K562 (cell line): Measurements from ENCODE around the gene NME4. TPM values are rescaled to one million over a fixed set of nuclear protein-coding genes. Genes with fewer than 3 reads are reported as not detected.

Source experiments
- ATF1 ChIP-seq, 2 experiments: fragments of 450-650 bp in 1 of 2; IDR thresholded peaks; 2 replicates each; pipeline ENCODE4 v1.6.1; 2016; ENCODE audit warnings: missing compliant biosample characterization in 1 of 2, missing genetic modification characterization in 1 of 2
- ATF7 ChIP-seq: fragments of 450-650 bp; IDR thresholded peaks from 2 replicates; pipeline ENCODE4 v1.7.1; 2014; ENCODE audit warnings: mild to moderate bottlenecking, moderate library complexity
- BACH1 ChIP-seq: fragments of 200-800 bp; sonication (Bioruptor generic); IDR thresholded peaks from 2 replicates; pipeline ENCODE4 v1.6.1; 2016; ENCODE audit warnings: missing genetic modification characterization, missing compliant biosample characterization
- BHLHE40 ChIP-seq: IDR thresholded peaks from 2 replicates; pipeline ENCODE4 v1.6.1; 2011; ENCODE audit warnings: low read length, improper control_type of control experiment
- CXXC5 ChIP-seq: fragments of 250-450 bp; sonication (Bioruptor Pico); IDR thresholded peaks from 2 replicates; pipeline ENCODE4 v1.8.0; 2022; ENCODE audit warnings: inconsistent platforms, mild to moderate bottlenecking, moderate library complexity
- DMBX1 ChIP-seq: fragments of 250-450 bp; sonication (Bioruptor Pico); IDR thresholded peaks from 2 replicates; pipeline ENCODE4 v1.8.0; 2022; ENCODE audit warnings: inconsistent platforms, mild to moderate bottlenecking, moderate library complexity, borderline replicate concordance
- ETV5 ChIP-seq: sonication (generic); formaldehyde crosslinking; IDR thresholded peaks from 2 replicates; pipeline ENCODE4 v1.4.0; 2020; ENCODE audit warnings: low read depth, mild to moderate bottlenecking, missing genetic modification reagents
- HMBOX1 ChIP-seq: sonication (generic); IDR thresholded peaks from 2 replicates; pipeline ENCODE4 v1.6.1; 2016
- KLF13 ChIP-seq: fragments of 450-650 bp; IDR thresholded peaks from 2 replicates; pipeline ENCODE4 v1.6.1; 2016; ENCODE audit warnings: missing genetic modification characterization, low read depth, mild to moderate bottlenecking, missing compliant biosample characterization, moderate library complexity, borderline replicate concordance
- PCBP1 ChIP-seq: fragments of 200-400 bp; formaldehyde crosslinking; IDR thresholded peaks from 2 replicates; pipeline ENCODE4 v1.6.1; 2018; ENCODE audit warnings: mild to moderate bottlenecking, low read depth, low read length; ENCODE audit not compliant: poor library complexity, severe bottlenecking
- POLR2H ChIP-seq: IDR thresholded peaks from 2 replicates; pipeline ENCODE4 v1.6.1; 2016; ENCODE audit warnings: missing genetic modification characterization, low read depth, mild to moderate bottlenecking, control low read depth, missing compliant biosample characterization, moderate library complexity
- RAD51 ChIP-seq: fragments of 450-650 bp; IDR thresholded peaks from 2 replicates; pipeline ENCODE4 v1.7.1; 2016; ENCODE audit warnings: low read depth, mild to moderate bottlenecking, borderline replicate concordance
- RB1 ChIP-seq: fragments of 450-650 bp; IDR thresholded peaks from 2 replicates; pipeline ENCODE4 v1.6.1; 2017; ENCODE audit warnings: low read depth, mild to moderate bottlenecking
- RNF2 ChIP-seq: sonication (generic); IDR thresholded peaks from 2 replicates; pipeline ENCODE4 v1.6.1; 2016
- SMAD4 ChIP-seq: fragments of 250-450 bp; sonication (Bioruptor Pico); conservative IDR thresholded peaks from 2 replicates; pipeline ENCODE4 v1.8.0; 2021; ENCODE audit warnings: inconsistent platforms, mild to moderate bottlenecking, moderate library complexity
- SMARCA4 ChIP-seq: fragments of 450-650 bp; IDR thresholded peaks from 2 replicates; pipeline ENCODE4 v1.6.1; 2016
- SUPT5H ChIP-seq: fragments of 450-650 bp; IDR thresholded peaks from 2 replicates; pipeline ENCODE4 v1.6.1; 2016
- TAF7 ChIP-seq: fragments of 450-650 bp; IDR thresholded peaks from 2 replicates; pipeline ENCODE4 v1.6.1; 2016; ENCODE audit warnings: missing genetic modification characterization, missing compliant biosample characterization
- VEZF1 ChIP-seq: fragments of 200-800 bp; sonication (Bioruptor generic); IDR thresholded peaks from 2 replicates; pipeline ENCODE4 v1.6.1; 2017; ENCODE audit warnings: missing genetic modification characterization, missing compliant biosample characterization
- ZBTB43 ChIP-seq: sonication (generic); formaldehyde crosslinking; IDR thresholded peaks from 2 replicates; pipeline ENCODE4 v1.8.0; 2023; ENCODE audit warnings: mild to moderate bottlenecking, missing genetic modification reagents
- ZNF280B ChIP-seq: fragments of 250-450 bp; sonication (Bioruptor Pico); IDR thresholded peaks from 2 replicates; pipeline ENCODE4 v1.5.1; 2021; ENCODE audit warnings: mild to moderate bottlenecking
- ZNF507 ChIP-seq: conservative IDR thresholded peaks from 2 replicates; pipeline ENCODE4 v1.6.1; 2017; ENCODE audit warnings: missing genetic modification characterization, missing compliant biosample characterization
- polyA plus RNA-seq, 8 experiments: library from polyadenylated mRNA; depleted of rRNA in 4 of 8; stranded (reverse) in 5 of 8; unstranded in 3 of 8; fragments of >200 nt; fragmentation: Nextera tagmentation in 2 of 8; fragmentation: Illumina TruSeq in 1 of 8; extraction: Ambion mirVana in 2 of 8; extraction: Trizol in 1 of 8; gene quantifications; 2 replicates each; pipeline versions ENCODE4 v1.2.1 to v1.2.3, GENCODE V29; 2011 to 2014; ENCODE audit warnings: inconsistent platforms in 1 of 8, missing spikeins in 1 of 8
- total RNA-seq, 7 experiments: library from RNA; depleted of rRNA in 6 of 7; stranded (reverse); fragments of >200 nt in 6 of 7; fragmentation: Illumina TruSeq in 2 of 7; extraction: Trizol in 2 of 7; gene quantifications; 2 replicates each; pipeline versions ENCODE4 v1.2.1 to v1.2.3, GENCODE V29; 2011 to 2021; ENCODE audit warnings: low replicate concordance in 1 of 7

The NME4 gene
- total and polyA plus RNA-seq, 9 of the 15 experiments (the other 6 are each of a cell fraction or from before 2014, with no cell fraction given): 15.4 to 264 (median 139) TPM

- TF ChIP-seq VEZF1 (CRISPR knock-in tag): peak; percentile 67
- TF ChIP-seq POLR2H (tag): peak; percentile 73; the same call in 1 of the 2 replicates
- TF ChIP-seq RAD51: peak; percentile 62
- TF ChIP-seq TAF7 (tag): no peak
- TF ChIP-seq CXXC5 (CRISPR knock-in tag): peak; percentile 81
- no peak for TF ChIP-seq BACH1
- TF ChIP-seq RNF2: no peak
- TF ChIP-seq ATF7: peak; percentile 60
- TF ChIP-seq PCBP1: peak; percentile 12
- TF ChIP-seq KLF13 (tag): 0 out of 2 replicates have a peak, but pooled peaks have one; percentile 38
- TF ChIP-seq RB1: peak; percentile 87
- TF ChIP-seq ETV5 (CRISPR knock-in tag): peak; percentile 31; the same call in 1 of the 2 replicates
- TF ChIP-seq ZBTB43 (CRISPR knock-in tag): no peak; the same call in 1 of the 2 replicates
- TF ChIP-seq HMBOX1: no peak
- TF ChIP-seq ZNF280B (CRISPR knock-in tag): 0 out of 2 replicates have a peak, but pooled peaks have one; percentile 56
- no peak for TF ChIP-seq ATF1 (CRISPR knock-in tag; IDR thresholded peaks at IDR 0.05)
- peak; percentile 29; the same call in 1 of the 2 replicates for TF ChIP-seq ATF1 (tag; IDR thresholded peaks at IDR 0.05)
- no peak for TF ChIP-seq ZNF507 (tag)
- TF ChIP-seq SUPT5H: peak; percentile 81
- TF ChIP-seq SMAD4 (CRISPR knock-in tag): peak; percentile 79
- peak; percentile 43; the same call in 1 of the 2 replicates for TF ChIP-seq SMARCA4
- TF ChIP-seq DMBX1 (CRISPR knock-in tag): 0 out of 2 replicates have a peak, but pooled peaks have one; percentile 24
- no peak for TF ChIP-seq BHLHE40
Observed at GRCh38 chr16:401468-402348, 4.7 kb downstream of the NME4 start, which contains the start of gene DECR2 (continued).
